Measurements from ENCODE around the gene RBBP8. TPM values are rescaled to one million over a fixed set of nuclear protein-coding genes. Genes with fewer than 3 reads are reported as not detected.

Gene RBBP8
- total RNA-seq, 1 experiment from 2014 or later, result 38.6 TPM

DNA sequence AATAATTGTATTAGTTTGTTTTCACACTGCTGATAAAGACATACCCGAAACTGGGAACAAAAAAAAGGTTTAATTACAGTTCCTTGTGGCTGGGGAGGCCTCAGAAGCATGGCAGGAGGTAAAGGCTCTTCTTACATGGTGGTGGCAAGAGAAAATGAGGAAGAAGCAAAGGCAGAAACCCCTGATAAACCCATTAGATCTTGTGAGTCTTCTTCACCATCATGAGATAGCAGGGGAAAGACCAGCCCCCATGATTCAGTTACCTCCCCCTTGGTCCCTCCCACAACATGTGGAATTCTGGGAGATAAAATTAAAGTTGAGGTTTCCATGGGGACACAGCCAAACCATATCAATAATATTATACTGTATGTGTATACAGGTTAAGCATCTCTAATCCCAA is 128.9 kb downstream of the RBBP8 start:
- DNase-seq (ENCODE audit: low spot score), result no peak

DNA sequence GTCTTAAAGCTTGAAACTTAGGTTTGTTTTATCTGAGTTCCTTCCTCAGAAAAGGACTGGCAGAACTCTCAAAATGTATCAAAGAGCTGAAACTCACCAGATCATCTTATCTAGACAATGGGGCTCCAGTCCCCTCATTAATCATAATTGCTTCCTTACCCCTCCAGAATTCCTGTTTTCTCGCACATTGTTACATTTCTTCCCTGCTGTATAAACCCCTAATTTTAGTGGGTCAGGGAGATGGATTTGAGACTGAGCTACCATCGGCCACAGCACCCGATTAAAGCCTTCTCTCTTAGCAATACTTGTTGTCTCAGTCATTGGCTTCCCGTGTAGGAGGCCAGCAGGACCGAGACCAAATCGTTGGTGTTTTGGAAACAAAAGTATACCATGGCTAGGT is 130.4 kb downstream of the RBBP8 start:
- DNase-seq (ENCODE audit: low spot score), result no peak

DNA sequence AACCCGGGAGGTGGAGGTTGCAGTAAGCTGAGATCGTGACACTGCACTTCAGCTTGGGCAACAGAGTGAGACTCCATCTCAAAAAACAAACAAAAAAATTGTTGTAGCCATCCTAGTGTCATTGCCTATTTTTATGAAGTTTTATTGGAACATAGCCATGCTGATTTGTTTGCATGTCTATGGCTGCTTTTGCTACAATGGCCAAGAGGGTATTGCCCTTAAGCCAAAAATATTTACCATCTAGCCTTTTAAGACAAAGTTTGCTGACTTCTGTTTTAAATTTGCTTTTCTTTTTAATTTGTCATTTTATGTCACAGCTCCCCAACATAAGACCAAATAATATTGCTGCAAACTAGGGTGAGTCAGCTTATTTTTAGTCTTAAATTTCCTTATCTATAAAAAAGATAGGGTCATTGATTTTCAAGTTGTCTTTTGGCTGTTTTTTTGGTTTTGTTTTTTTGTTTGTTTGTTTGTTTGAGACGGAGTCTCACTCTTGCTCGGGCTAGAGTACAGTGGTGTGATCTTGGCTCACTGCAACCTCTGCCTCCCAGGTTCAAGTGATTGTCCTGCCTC is 132.2 kb downstream of the RBBP8 start:
- no peak for DNase-seq (ENCODE audit: low spot score)

DNA sequence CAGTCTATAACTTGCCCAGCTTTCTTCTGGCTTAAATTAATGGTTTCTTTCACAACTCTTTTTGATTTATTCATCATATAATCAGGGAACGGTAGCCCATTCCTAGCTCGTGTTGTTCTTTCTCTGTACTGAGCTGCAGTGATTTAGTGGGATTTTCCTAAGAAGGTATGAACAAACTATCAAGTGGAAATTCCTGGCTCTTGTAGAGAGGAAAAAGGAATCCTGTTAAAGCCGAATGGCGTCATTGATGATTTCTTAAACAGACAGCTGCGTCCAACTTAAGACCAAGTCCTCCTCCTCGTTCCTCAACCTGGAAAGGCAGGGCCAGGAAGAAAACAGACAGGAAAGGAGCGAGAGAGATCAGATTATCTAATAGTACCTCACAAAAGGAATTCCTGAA is 132.9 kb downstream of the RBBP8 start:
- DNase-seq (ENCODE audit: low spot score), result no peak

DNA sequence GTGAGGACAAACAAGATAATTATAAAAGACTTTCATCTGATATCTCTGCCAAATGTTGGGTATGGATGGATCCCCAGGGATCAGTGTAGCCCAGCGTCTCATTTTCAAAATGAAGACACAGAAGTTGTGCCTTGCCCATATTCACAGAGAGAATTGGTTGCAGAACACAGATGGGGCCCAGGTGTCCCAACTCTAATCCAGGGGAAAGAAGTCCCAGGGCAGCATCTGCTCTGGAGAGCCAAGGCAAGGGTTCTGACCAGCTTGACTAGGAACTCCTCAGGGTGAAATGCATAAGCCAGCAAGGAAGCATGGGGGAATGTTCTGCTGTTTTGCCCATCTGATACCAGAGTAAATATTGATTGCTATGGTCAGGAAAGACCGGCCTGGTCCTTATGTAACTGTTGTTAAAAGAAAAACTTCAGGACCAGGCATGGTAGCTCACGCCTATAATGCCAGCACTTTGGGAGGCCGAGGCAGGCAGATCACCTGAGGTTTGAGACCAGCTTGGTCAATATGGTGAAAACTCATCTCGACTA is 133.4 kb downstream of the RBBP8 start:
- no peak for DNase-seq (ENCODE audit: low spot score)

DNA sequence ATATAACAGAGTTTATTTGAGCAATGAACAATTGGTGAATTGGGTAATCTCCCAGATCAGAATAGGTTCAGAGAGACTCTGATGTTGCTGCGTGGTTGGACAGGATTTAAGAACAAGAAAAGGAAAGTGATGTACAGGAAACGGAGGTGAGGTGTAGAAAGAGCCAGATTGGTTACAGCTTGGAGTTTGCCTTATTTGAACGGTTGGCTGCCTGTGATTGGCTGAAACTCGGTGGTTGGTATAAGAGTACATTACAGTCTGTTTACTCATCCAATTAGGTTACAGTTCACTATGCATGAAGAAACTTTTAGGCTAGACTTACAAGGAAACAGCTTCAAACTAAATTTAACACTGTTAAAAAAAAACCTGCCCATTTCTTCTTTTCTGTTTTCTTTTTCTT is 134.1 kb downstream of the RBBP8 start:
- DNase-seq (ENCODE audit: low spot score), result peak; percentile 57

DNA sequence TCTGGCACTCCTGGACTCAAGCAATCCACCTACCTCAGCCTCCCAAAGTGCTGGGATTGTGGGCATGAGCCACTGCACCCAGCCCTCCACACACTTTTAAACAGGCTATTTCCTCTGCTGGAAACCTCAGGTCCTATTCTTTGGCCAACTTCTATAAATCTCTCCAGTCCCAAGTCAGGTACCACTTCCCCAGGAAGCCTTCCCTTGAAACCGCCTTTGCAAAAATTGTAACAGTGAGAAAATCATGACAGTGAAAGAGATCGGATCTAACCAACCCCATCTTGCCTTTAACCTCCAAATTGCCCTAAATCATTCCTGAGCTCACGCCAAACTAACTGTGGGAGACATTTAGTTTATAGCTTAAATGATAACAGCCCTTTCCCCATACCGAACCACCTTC is 134.9 kb downstream of the RBBP8 start:
- DNase-seq (ENCODE audit: low spot score), result no peak

DNA sequence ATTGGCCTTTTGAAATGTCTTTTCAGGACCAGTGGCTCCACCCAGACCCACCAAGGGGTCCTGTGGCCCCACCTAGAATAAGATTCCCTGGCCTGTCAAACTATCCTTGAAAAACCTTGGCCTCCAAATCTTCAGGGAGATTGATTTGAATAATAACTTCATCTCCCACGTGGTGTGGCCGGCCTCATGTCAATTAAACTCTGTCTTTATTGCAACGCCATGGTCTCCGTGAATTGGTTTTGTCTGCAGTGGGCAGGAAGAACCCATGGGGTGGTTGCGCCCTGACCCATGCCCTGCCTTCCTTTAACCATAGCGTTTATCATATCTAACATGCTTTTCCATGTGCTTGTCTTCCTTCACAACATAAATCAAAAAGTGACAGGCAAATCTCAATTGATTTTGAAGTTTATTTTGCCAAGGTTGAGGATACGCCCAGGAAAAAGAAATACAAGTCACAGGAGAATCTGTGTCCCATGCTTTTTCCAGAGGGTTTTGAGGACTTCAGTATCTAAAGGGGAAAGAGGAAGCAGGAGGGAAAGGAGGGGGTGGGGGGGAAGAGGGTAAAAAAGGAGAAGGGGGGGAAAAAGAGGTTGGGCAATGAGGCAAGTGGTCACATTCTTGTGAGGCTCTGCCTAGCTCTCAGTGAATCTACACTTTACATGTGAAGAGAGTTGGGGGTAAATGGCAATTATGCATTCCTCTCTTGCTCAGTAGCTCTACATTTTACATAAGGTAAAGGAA is 135.6 kb downstream of the RBBP8 start:
- no peak for DNase-seq (ENCODE audit: low spot score)

DNA sequence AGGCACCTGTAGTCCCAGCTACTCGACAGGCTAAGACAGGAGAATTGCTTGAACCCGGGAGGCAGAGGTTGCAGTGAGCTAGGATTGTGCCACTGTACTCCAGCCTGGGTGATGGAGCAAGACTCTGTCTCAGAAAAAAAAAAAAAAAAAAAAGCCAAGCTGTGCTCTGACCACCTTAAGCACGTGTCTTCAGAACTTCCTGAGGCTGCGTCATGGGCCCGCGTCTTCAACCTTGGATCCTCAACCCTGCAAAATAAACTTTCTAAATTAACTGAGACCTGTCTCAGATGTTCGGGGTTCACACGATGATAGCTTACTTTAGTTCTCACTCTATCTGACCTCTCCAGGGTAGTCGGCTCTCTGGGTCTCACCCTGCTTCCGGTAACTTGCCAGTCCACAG is 136.4 kb downstream of the RBBP8 start:
- no peak for DNase-seq (ENCODE audit: low spot score)

DNA sequence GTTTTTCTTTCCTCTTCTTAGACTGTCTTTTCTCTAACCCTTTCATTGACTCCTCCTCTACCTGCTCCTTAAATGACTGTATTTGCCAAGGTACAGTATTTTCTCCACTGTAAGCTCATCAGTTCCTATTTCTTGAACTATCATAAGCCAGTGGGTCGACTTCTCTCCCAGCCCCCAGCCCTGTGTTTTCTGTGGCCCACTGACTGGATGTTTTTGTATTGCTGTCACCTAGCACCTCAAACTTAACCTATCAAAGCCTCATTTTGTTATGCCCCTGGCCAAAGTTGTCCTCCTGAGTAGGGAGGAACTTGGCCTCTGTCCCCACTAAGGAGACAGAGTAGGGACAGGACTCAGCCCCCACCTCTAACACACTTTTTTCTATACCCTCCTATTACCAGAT is 136.8 kb downstream of the RBBP8 start:
- DNase-seq (ENCODE audit: low spot score), result no peak

DNA sequence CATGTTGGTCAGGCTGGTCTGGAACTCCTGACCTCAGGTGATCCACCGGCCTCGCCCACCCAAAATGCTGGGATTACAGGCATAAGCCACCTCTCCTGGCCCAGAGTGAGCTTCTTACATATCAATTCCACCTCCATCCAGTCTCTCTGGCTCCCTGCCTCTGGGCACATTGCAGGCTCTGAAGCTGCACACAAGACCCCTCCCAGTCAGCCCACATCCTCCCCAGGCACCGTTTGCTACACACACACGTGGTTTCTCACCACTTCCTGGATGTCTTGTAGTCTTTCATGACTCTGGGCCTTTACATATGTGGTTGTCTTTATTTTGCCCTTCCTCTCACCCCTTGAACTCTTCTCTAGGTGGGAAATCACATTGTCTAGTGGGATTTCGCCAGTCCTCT is 138.2 kb downstream of the RBBP8 start:
- peak; percentile 80 for DNase-seq (ENCODE audit: low spot score)

DNA sequence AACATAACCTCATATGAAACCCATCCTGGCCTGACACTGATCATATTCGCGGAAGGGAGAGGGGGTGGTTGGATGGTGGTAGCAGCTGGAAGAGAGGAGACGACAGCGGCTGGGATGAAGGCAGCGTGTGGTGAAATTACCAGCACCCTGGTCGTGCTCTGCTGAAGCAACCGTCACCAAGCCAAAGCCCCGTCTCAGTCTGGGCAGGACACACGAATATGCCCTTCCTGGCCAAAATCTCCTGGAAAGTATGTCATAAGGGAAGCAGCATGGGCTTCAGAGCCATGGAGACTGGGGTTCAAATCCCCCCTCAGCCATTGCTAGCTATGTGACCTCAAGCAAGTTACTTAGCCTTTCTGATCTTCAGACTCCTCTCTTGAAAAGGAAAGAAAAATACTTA is 139.0 kb downstream of the RBBP8 start:
- DNase-seq (ENCODE audit: low spot score), result no peak

DNA sequence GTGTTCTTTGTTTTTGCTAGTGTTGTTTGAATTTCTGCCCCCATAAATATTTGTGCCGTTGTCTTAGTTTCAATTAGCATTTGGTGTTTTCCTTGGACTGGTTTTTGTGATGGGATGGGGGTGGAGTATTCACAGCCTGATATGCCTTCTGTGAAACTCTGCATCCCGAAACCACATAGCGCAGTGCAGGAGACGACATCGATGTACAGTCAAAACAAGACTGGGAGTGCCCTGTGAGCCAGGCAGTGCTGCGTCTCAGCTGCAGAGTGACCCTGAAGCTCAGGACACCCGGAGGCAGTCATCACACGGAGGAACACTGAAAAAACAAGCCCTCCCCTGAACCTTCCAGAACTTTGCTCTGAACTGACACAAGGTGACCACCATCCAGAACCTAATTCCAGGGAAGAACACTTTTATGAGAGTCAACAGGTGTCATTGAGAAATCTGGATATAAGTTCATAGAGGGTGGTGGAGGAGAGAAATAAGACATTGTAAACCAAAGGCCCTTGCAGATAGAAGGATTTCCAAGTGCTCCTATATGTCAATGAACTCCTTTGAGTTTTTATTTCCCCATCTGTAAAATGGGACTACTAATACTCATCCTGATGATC is 141.0 kb downstream of the RBBP8 start:
- no peak for DNase-seq (ENCODE audit: low spot score)

Other genes with a start within 250 kb of the RBBP8 start
- gene CABLES1, start 202.2 kb downstream of the RBBP8 start, total RNA-seq (2014; rRNA removed; shearing (Covaris generic)), result 9.6 and 11.7 TPM in 2 replicates